IMR-90 (cell line): Measurements from ENCODE around the gene FAM3D. TPM values are rescaled to one million over a fixed set of nuclear protein-coding genes. Genes with fewer than 3 reads are reported as not detected.
A peak's percentile ranks its signal among the peaks of the same experiment; 100 is the strongest.

Experiments used
- ATAC-seq: fragments of 200-7000 bp; cut with Tn5 transposase; 2 replicates; pipeline ENCODE4 v1.9.1; 2020; ENCODE audit warnings: low read depth, mild to moderate bottlenecking, moderate library complexity
- BruUV-seq: library from RNA; stranded (reverse); fragments of 400-500 nt; replicated peaks from 2 replicates; lab custom pipeline; 2021; lab: Mats Ljungman, UMichigan
- CTCF ChIA-PET: fragments of 300-600 bp; formaldehyde crosslinking; extraction: SDS; loops from one replicate; lab custom pipeline; 2021; ENCODE audit warnings: antibody characterized with exemption; lab: Yijun Ruan, JAX
- POLR2A ChIA-PET: fragments of 300-600 bp; sonication (Branson Sonifier 250); formaldehyde crosslinking; loops from one replicate; lab custom pipeline; 2022; ENCODE audit warnings: antibody characterized with exemption; ENCODE audit not compliant: unreplicated experiment; lab: Charles Lee
- DNase-seq: peaks from one replicate; pipeline ENCODE4 v3.0.0; 2013
- H2AFZ ChIP-seq: replicated peaks from 2 replicates; pipeline ENCODE3; 2013; ENCODE audit warnings: low read length, mild to moderate bottlenecking; ENCODE audit not compliant: poor library complexity
- H2AK5ac ChIP-seq: 2 replicates; pipeline ENCODE4 v1.6.1; 2013; ENCODE audit warnings: low read depth, low read length, inconsistent platforms
- H2AK9ac ChIP-seq: replicated peaks from 2 replicates; pipeline ENCODE3; 2013; ENCODE audit warnings: mild to moderate bottlenecking, low read depth, low read length, moderate library complexity; ENCODE audit not compliant: poor library complexity
- H2BK120ac ChIP-seq: 2 replicates; pipeline ENCODE4 v1.6.1; 2013; ENCODE audit warnings: low read depth, low read length, inconsistent platforms
- H2BK15ac ChIP-seq: 3 replicates; pipeline ENCODE4 v1.6.1; 2013; ENCODE audit warnings: low read depth, low read length, inconsistent platforms
- H2BK20ac ChIP-seq: 2 replicates; pipeline ENCODE4 v1.6.1; 2013; ENCODE audit warnings: low read depth, mild to moderate bottlenecking, inconsistent platforms, low read length, moderate library complexity
- H2BK5ac ChIP-seq: 2 replicates; pipeline ENCODE4 v1.6.1; 2013; ENCODE audit warnings: mild to moderate bottlenecking, low read depth, low read length, inconsistent platforms; ENCODE audit not compliant: poor library complexity, severe bottlenecking
- H3K14ac ChIP-seq: replicated peaks from 2 replicates; pipeline ENCODE4 v1.6.1; 2013; ENCODE audit warnings: low read depth, low read length, inconsistent platforms
- H3K18ac ChIP-seq: 2 replicates; pipeline ENCODE4 v1.6.1; 2013; ENCODE audit warnings: low read depth, low read length, control low read depth
- H3K23ac ChIP-seq: 2 replicates; pipeline ENCODE4 v1.6.1; 2013; ENCODE audit warnings: low read depth, low read length, inconsistent platforms
- H3K27ac ChIP-seq: 2 replicates; pipeline ENCODE4 v1.5.1; 2013; ENCODE audit warnings: mild to moderate bottlenecking, control low read depth, low read length; ENCODE audit not compliant: insufficient read depth
- H3K27me3 ChIP-seq: 2 replicates; pipeline ENCODE4 v1.6.1; 2013; ENCODE audit warnings: low read length; ENCODE audit not compliant: control insufficient read depth, insufficient read depth
- H3K36me3 ChIP-seq: 2 replicates; pipeline ENCODE4 v1.6.1; 2013; ENCODE audit warnings: low read length, mixed read lengths; ENCODE audit not compliant: control insufficient read depth, insufficient read depth
- H3K4ac ChIP-seq: 2 replicates; pipeline ENCODE4 v1.6.1; 2013; ENCODE audit warnings: low read depth, low read length, inconsistent platforms
- H3K4me1 ChIP-seq: 2 replicates; pipeline ENCODE4 v1.6.1; 2013; ENCODE audit warnings: low read length, mixed read lengths; ENCODE audit not compliant: control insufficient read depth, insufficient read depth
- H3K4me2 ChIP-seq: 2 replicates; pipeline ENCODE4 v1.6.1; 2013; ENCODE audit warnings: low read depth, mild to moderate bottlenecking, control low read depth, low read length, moderate library complexity
- H3K4me3 ChIP-seq: 2 replicates; pipeline ENCODE4 v1.5.1; 2013; ENCODE audit warnings: low read depth, mild to moderate bottlenecking, control low read depth, low read length, moderate library complexity; ENCODE audit not compliant: insufficient read depth
- H3K56ac ChIP-seq: 2 replicates; pipeline ENCODE4 v1.6.1; 2013; ENCODE audit warnings: low read length, inconsistent platforms; ENCODE audit not compliant: insufficient read depth; ENCODE audit errors: extremely low read depth
- H3K79me1 ChIP-seq, 2 experiments: 2 replicates each; pipeline ENCODE4 v1.6.1; 2013; ENCODE audit warnings: low read length in 2 of 2, inconsistent platforms in 1 of 2, low read depth in 1 of 2
- H3K9ac ChIP-seq: 2 replicates; pipeline ENCODE4 v1.6.1; 2013; ENCODE audit warnings: low read depth, low read length, control low read depth
- H3K9me1 ChIP-seq: 2 replicates; pipeline ENCODE4 v1.6.1; 2013; ENCODE audit warnings: low read length, inconsistent platforms; ENCODE audit not compliant: insufficient read depth
- H3K9me3 ChIP-seq: 2 replicates; pipeline ENCODE4 v1.6.1; 2013; ENCODE audit warnings: low read length; ENCODE audit not compliant: control insufficient read depth, insufficient read depth
- H4K20me1 ChIP-seq: 2 replicates; pipeline ENCODE4 v1.6.1; 2013; ENCODE audit warnings: low read length, inconsistent platforms; ENCODE audit not compliant: insufficient read depth
- H4K5ac ChIP-seq: 2 replicates; pipeline ENCODE4 v1.6.1; 2013; ENCODE audit warnings: mild to moderate bottlenecking, low read depth, low read length, control low read depth
- H4K8ac ChIP-seq, 2 experiments: 2 replicates each; pipeline ENCODE4 v1.6.1; 2013; ENCODE audit warnings: low read depth in 2 of 2, low read length in 2 of 2, control low read depth in 1 of 2, inconsistent platforms in 1 of 2
- H4K91ac ChIP-seq: 2 replicates; pipeline ENCODE4 v1.6.1; 2013; ENCODE audit warnings: low read depth, low read length, inconsistent platforms; ENCODE audit not compliant: insufficient read depth
- CEBPB ChIP-seq: IDR thresholded peaks from 2 replicates; pipeline ENCODE4 v1.6.1; 2012; ENCODE audit warnings: low read depth, low read length, improper control_type of control experiment
- CHD1 ChIP-seq: IDR thresholded peaks from 2 replicates; pipeline ENCODE4 v1.6.1; 2012; ENCODE audit warnings: low read depth, low read length, improper control_type of control experiment
- ELK1 ChIP-seq: fragments of 150-350 bp; IDR thresholded peaks from 2 replicates; pipeline ENCODE4 v1.6.1; 2016; ENCODE audit warnings: low read depth, mild to moderate bottlenecking, low read length, moderate library complexity, borderline replicate concordance
- FOS ChIP-seq: fragments of 150-350 bp; IDR thresholded peaks from 2 replicates; pipeline ENCODE4 v1.6.1; 2016; ENCODE audit warnings: low read depth, low read length
- MAFK ChIP-seq: IDR thresholded peaks from 2 replicates; pipeline ENCODE4 v1.6.1; 2012; ENCODE audit warnings: low read depth, low read length, improper control_type of control experiment
- MAZ ChIP-seq: IDR thresholded peaks from 2 replicates; pipeline ENCODE4 v1.6.1; 2012; ENCODE audit warnings: low read depth, mild to moderate bottlenecking, low read length, improper control_type of control experiment, moderate library complexity, borderline replicate concordance
- MXI1 ChIP-seq: IDR thresholded peaks from 2 replicates; pipeline ENCODE4 v1.6.1; 2012; ENCODE audit warnings: low read depth, mild to moderate bottlenecking, low read length, moderate library complexity, borderline replicate concordance
- NFE2L2 ChIP-seq: fragments of 150-350 bp; IDR thresholded peaks from 2 replicates; pipeline ENCODE4 v1.6.1; 2016; ENCODE audit warnings: low read depth, mild to moderate bottlenecking, low read length
- RAD21 ChIP-seq: IDR thresholded peaks from 2 replicates; pipeline ENCODE4 v1.6.1; 2012; ENCODE audit warnings: low read length, improper control_type of control experiment
- RCOR1 ChIP-seq: IDR thresholded peaks from 2 replicates; pipeline ENCODE4 v1.6.1; 2012; ENCODE audit warnings: mild to moderate bottlenecking, low read length, improper control_type of control experiment; ENCODE audit not compliant: insufficient replicate concordance
- RFX5 ChIP-seq: IDR thresholded peaks from 2 replicates; pipeline ENCODE4 v1.8.0; 2012; ENCODE audit warnings: low read depth, mild to moderate bottlenecking, low read length, moderate library complexity
- SMC3 ChIP-seq: fragments of 150-350 bp; IDR thresholded peaks from 2 replicates; pipeline ENCODE4 v1.6.1; 2016; ENCODE audit warnings: low read depth, mild to moderate bottlenecking, antibody characterized with exemption, low read length, moderate library complexity
- USF2 ChIP-seq: fragments of 150-350 bp; IDR thresholded peaks from 2 replicates; pipeline ENCODE4 v1.6.1; 2017; ENCODE audit warnings: mild to moderate bottlenecking, antibody characterized with exemption, low read length, low read depth
- WGBS, 2 experiments: methylation state at CpG; one replicate each; pipeline versions ENCODE4 v1.1.5 to v1.1.7; 2013; ENCODE audit warnings: missing lambda C conversion rate in 2 of 2; ENCODE audit not compliant: insufficient read length in 1 of 2; ENCODE audit errors: extremely low coverage in 2 of 2; 5-methylcytosine and 5-hydroxymethylcytosine counted together
- dilution Hi-C: fragments of 300-500 bp; cut with HindIII; formaldehyde crosslinking; loops from one replicate; pipeline ENCODE4 v1.14.3; 2018; ENCODE audit warnings: low sequenced_read_pairs; ENCODE audit not compliant: unreplicated experiment
- in situ Hi-C: fragments of 300-500 bp; cut with MboI; formaldehyde crosslinking; loops from 3 replicates; pipeline ENCODE4 v1.14.3; 2019; ENCODE audit warnings: low sequenced_read_pairs, inconsistent platforms, mixed read lengths
- intact Hi-C: fragments of 100-400 bp; cut with micrococcal nuclease; formaldehyde crosslinking; loops from 2 replicates; pipeline ENCODE4 v1.10.0; 2022
- polyA plus RNA-seq, 3 experiments: library from polyadenylated mRNA; depleted of rRNA; stranded (reverse); fragments of >200 nt; gene quantifications; 2 replicates each; pipeline ENCODE4 v1.2.3, GENCODE V29; 2012; ENCODE audit warnings: low replicate concordance in 1 of 3
- total RNA-seq: library from RNA; depleted of rRNA; stranded (reverse); fragments of >200 nt; gene quantifications from 2 replicates; pipeline ENCODE4 v1.2.3, GENCODE V29; 2012
- TF ChIP-seq, protein P1 (sequence below): conservative IDR thresholded peaks from 2 replicates; pipeline ENCODE4 v1.5.1; 2012; ENCODE audit warnings: mild to moderate bottlenecking, low read depth, low read length, improper control_type of control experiment

Gene FAM3D
- total and polyA plus RNA-seq, 2 of the 4 experiments (the other 2 are of a cell fraction) = not detected

- DNase-seq (peak; percentile 7), ATAC-seq (no peak)
- Histone ChIP-seq H3K4ac (no peak overlapping the region), H3K36me3 (no peaks in the 10 kb centered on the region), H3K79me1 (no peaks in the 10 kb centered on the region), H3K14ac (no peak overlapping the region), H2BK5ac (no peak overlapping the region), H2BK15ac (no peak overlapping the region), H3K9me3 (peaks cover 6% of the 10 kb centered on the region), H4K5ac (no peak overlapping the region), H3K27ac (no peak overlapping the region), H2AK9ac (no peak overlapping the region), H2BK20ac (no peak overlapping the region), H3K9ac (no peak overlapping the region), H3K9me1 (no peaks in the 10 kb centered on the region), H3K56ac (no peak overlapping the region), H3K4me2 (no peak overlapping the region), H4K20me1 (no peaks in the 10 kb centered on the region), H4K91ac (no peak overlapping the region), H2AK5ac (no peak overlapping the region), H3K23ac (no peak overlapping the region), H4K8ac (no peak overlapping the region), H2BK120ac (no peak overlapping the region), H3K4me3 (no peak overlapping the region), H3K4me1 (no peaks in the 10 kb centered on the region), H2AFZ (no peak overlapping the region), H3K18ac (no peak overlapping the region), H3K27me3 (no peaks in the 10 kb centered on the region; the same call in 1 of the 2 replicates)
- TF ChIP-seq, protein P1, sequence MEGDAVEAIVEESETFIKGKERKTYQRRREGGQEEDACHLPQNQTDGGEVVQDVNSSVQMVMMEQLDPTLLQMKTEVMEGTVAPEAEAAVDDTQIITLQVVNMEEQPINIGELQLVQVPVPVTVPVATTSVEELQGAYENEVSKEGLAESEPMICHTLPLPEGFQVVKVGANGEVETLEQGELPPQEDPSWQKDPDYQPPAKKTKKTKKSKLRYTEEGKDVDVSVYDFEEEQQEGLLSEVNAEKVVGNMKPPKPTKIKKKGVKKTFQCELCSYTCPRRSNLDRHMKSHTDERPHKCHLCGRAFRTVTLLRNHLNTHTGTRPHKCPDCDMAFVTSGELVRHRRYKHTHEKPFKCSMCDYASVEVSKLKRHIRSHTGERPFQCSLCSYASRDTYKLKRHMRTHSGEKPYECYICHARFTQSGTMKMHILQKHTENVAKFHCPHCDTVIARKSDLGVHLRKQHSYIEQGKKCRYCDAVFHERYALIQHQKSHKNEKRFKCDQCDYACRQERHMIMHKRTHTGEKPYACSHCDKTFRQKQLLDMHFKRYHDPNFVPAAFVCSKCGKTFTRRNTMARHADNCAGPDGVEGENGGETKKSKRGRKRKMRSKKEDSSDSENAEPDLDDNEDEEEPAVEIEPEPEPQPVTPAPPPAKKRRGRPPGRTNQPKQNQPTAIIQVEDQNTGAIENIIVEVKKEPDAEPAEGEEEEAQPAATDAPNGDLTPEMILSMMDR = no peak
- TF ChIP-seq MAFK (no peak), SMC3 (no peak), USF2 (no peak), MAZ (no peak), RAD21 (no peak), NFE2L2 (no peak), CEBPB (no peak), MXI1 (no peak), ELK1 (no peak), RCOR1 (no peak), FOS (no peak), RFX5 (no peak), CHD1 (no peak)
- POLR2A ChIA-PET = no interaction called here
- no TSS peak for BruUV-seq
- no CpG with 5 or more reads among the region's 1 CpG for WGBS, 2 experiments
- in situ Hi-C loops (no loop called here), dilution Hi-C loops (no loop called here), intact Hi-C loops (no loop called here)
- CTCF ChIA-PET = no interaction called here
Observed at GRCh38 chr3:58691997-58692396, 25.4 kb upstream of the FAM3D start.
